WTC11 (cell line): ENCODE measurements around the gene ZDHHC14. TPM values are rescaled to one million over a fixed set of nuclear protein-coding genes. Genes with fewer than 3 reads are reported as not detected.

ENCODE experiments used
- ATAC-seq: fragments of 200-7000 bp; cut with Tn5 transposase; 2 replicates; pipeline ENCODE4 v1.10.0; 2021; ENCODE audit warnings: mild to moderate bottlenecking, moderate library complexity
- CTCF ChIA-PET: fragments of 300-600 bp; sonication (Branson Sonifier 250); formaldehyde crosslinking; loops from one replicate; lab custom pipeline; 2021; ENCODE audit warnings: antibody characterized with exemption; lab: Charles Lee
- POLR2A ChIA-PET: fragments of 350-600 bp; sonication (Branson Sonifier 250); formaldehyde crosslinking; loops from one replicate; lab custom pipeline; 2021; ENCODE audit warnings: antibody characterized with exemption; lab: Charles Lee
- DNase-seq: peaks from one replicate; pipeline ENCODE4 v3.0.0; 2021; ENCODE audit warnings: low spot score
- H3K27ac Mint-ChIP-seq: 2 replicates; pipeline ENCODE4 v1.8.0; 2021; ENCODE audit warnings: mixed read lengths
- H3K27me3 Mint-ChIP-seq: 2 replicates; pipeline ENCODE4 v1.8.0; 2021; ENCODE audit warnings: low read depth, mild to moderate bottlenecking, moderate library complexity, mixed read lengths
- H3K36me3 Mint-ChIP-seq: 2 replicates; pipeline ENCODE4 v1.8.0; 2021; ENCODE audit warnings: mixed read lengths
- H3K4me1 Mint-ChIP-seq: 2 replicates; pipeline ENCODE4 v1.8.0; 2022; ENCODE audit warnings: mixed read lengths
- H3K4me3 Mint-ChIP-seq: 2 replicates; pipeline ENCODE4 v1.8.0; 2021; ENCODE audit warnings: mild to moderate bottlenecking, moderate library complexity, mixed read lengths
- H3K9me3 Mint-ChIP-seq: 2 replicates; pipeline ENCODE4 v1.8.0; 2021; ENCODE audit warnings: mixed read lengths
- CREM ChIP-seq: sonication (generic); formaldehyde crosslinking; IDR thresholded peaks from 2 replicates; pipeline ENCODE4 v1.8.1; 2022; ENCODE audit warnings: mild to moderate bottlenecking, missing genetic modification reagents, moderate library complexity
- GABPB1 ChIP-seq: sonication (generic); formaldehyde crosslinking; IDR thresholded peaks from 2 replicates; pipeline ENCODE4 v1.8.1; 2023; ENCODE audit warnings: mild to moderate bottlenecking, missing genetic modification reagents
- IRF2 ChIP-seq: sonication (generic); formaldehyde crosslinking; IDR thresholded peaks from 2 replicates; pipeline ENCODE4 v1.8.0; 2022; ENCODE audit warnings: low read depth, missing genetic modification reagents, borderline replicate concordance
- MXD4 ChIP-seq: fragments of 250-450 bp; sonication (Bioruptor Pico); IDR thresholded peaks from 2 replicates; pipeline ENCODE4 v1.8.0; 2021; ENCODE audit warnings: mild to moderate bottlenecking, moderate library complexity, borderline replicate concordance
- NFE2L1 ChIP-seq: sonication (generic); formaldehyde crosslinking; IDR thresholded peaks from 2 replicates; pipeline ENCODE4 v1.8.1; 2023; ENCODE audit warnings: missing genetic modification reagents
- NFYB ChIP-seq: sonication (generic); formaldehyde crosslinking; conservative IDR thresholded peaks from 2 replicates; pipeline ENCODE4 v1.8.0; 2022; ENCODE audit warnings: low read depth, missing genetic modification reagents
- NR1H2 ChIP-seq: sonication (generic); formaldehyde crosslinking; IDR thresholded peaks from 2 replicates; pipeline ENCODE4 v1.9.0; 2021; ENCODE audit warnings: mild to moderate bottlenecking, moderate library complexity, missing genetic modification reagents
- NR2C2 ChIP-seq: sonication (generic); formaldehyde crosslinking; IDR thresholded peaks from 2 replicates; pipeline ENCODE4 v1.8.0; 2022; ENCODE audit warnings: mild to moderate bottlenecking, missing genetic modification reagents
- PRRX2 ChIP-seq: fragments of 250-450 bp; sonication (Bioruptor Pico); IDR thresholded peaks from 2 replicates; pipeline ENCODE4 v1.8.0; 2021; ENCODE audit warnings: mild to moderate bottlenecking
- RELA ChIP-seq: sonication (generic); formaldehyde crosslinking; IDR thresholded peaks from 2 replicates; pipeline ENCODE4 v1.8.1; 2022; ENCODE audit warnings: missing genetic modification reagents, mild to moderate bottlenecking, borderline replicate concordance
- RORB ChIP-seq: fragments of 250-450 bp; sonication (Bioruptor Pico); IDR thresholded peaks from 2 replicates; pipeline ENCODE4 v1.9.0; 2021; ENCODE audit warnings: mild to moderate bottlenecking
- SMAD3 ChIP-seq: sonication (generic); formaldehyde crosslinking; IDR thresholded peaks from 2 replicates; pipeline ENCODE4 v1.8.0; 2022; ENCODE audit warnings: missing genetic modification reagents, mild to moderate bottlenecking, borderline replicate concordance
- TEAD1 ChIP-seq: sonication (generic); formaldehyde crosslinking; IDR thresholded peaks from 2 replicates; pipeline ENCODE4 v1.8.0; 2022; ENCODE audit warnings: mild to moderate bottlenecking, missing genetic modification reagents
- ZNF121 ChIP-seq: sonication (generic); formaldehyde crosslinking; IDR thresholded peaks from 2 replicates; pipeline ENCODE4 v1.8.0; 2023; ENCODE audit warnings: missing genetic modification reagents
- ZNF138 ChIP-seq: sonication (generic); formaldehyde crosslinking; conservative IDR thresholded peaks from 2 replicates; pipeline ENCODE4 v1.8.1; 2022; ENCODE audit warnings: mild to moderate bottlenecking, moderate library complexity, missing genetic modification reagents
- ZNF232 ChIP-seq: sonication (generic); formaldehyde crosslinking; IDR thresholded peaks from 2 replicates; pipeline ENCODE4 v1.8.0; 2022; ENCODE audit warnings: mild to moderate bottlenecking, missing genetic modification reagents
- total RNA-seq: library from RNA; stranded (reverse); gene quantifications from 3 replicates; pipeline ENCODE4 v1.2.3, GENCODE V29; 2021
- TF ChIP-seq, protein P1 (sequence below): fragments of 250-450 bp; sonication (Bioruptor Pico); conservative IDR thresholded peaks from 2 replicates; pipeline ENCODE4 v1.9.0; 2021; ENCODE audit warnings: mild to moderate bottlenecking
- TF ChIP-seq, protein P2 (sequence below): sonication (generic); formaldehyde crosslinking; IDR thresholded peaks from 2 replicates; pipeline ENCODE4 v1.8.0; 2022; ENCODE audit warnings: mild to moderate bottlenecking, missing genetic modification reagents
- TF ChIP-seq, protein P3 (sequence below): fragments of 250-450 bp; sonication (Bioruptor Pico); IDR thresholded peaks from 2 replicates; pipeline ENCODE4 v1.9.0; 2021; ENCODE audit warnings: mild to moderate bottlenecking
- TF ChIP-seq, protein P4 (sequence below): sonication (generic); formaldehyde crosslinking; IDR thresholded peaks from 2 replicates; pipeline ENCODE4 v1.8.1; 2023; ENCODE audit warnings: mild to moderate bottlenecking, missing genetic modification reagents
- TF ChIP-seq, protein P5 (sequence below): sonication (generic); formaldehyde crosslinking; IDR thresholded peaks from 2 replicates; pipeline ENCODE4 v1.8.0; 2023; ENCODE audit warnings: mild to moderate bottlenecking, missing genetic modification reagents

Gene ZDHHC14
- total RNA-seq, 1 experiment from 2014 or later: 6.6 TPM

DNA sequence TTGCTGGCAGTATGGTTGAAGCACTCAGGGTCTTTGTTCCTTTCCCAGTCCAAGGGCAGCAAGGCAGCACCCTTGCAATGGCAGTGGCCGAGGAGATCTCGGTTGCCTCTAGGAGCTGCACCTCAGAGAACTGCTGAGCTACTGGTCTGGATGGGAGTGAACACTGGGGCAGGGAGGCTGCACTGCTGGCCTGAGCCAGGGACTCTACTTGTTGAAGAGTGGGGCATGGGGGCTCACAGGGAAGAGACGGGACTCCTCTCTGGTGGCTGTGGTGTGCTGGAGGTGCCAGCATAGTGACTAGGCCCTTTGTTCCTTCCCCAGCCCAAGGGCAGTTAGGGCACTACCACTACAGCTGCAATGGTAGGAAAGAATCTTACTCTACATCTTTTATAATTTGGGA is 203.0 kb downstream of the ZDHHC14 start:
- no peaks in the 10 kb centered on the region for H3K27me3 Mint-ChIP-seq
- H3K9me3 Mint-ChIP-seq: peaks cover 29% of the 10 kb centered on the region
- POLR2A ChIA-PET: no interaction called here
- H3K36me3 Mint-ChIP-seq: peaks cover 21% of the 10 kb centered on the region
- no peak for ATAC-seq
- TF ChIP-seq RELA (CRISPR knock-in tag) (no peak), ZNF232 (CRISPR knock-in tag) (no peak), GABPB1 (CRISPR knock-in tag) (no peak), NFE2L1 (no peak), NR1H2 (CRISPR knock-in tag) (no peak), IRF2 (CRISPR knock-in tag) (no peak), NFYB (CRISPR knock-in tag) (no peak), ZNF121 (CRISPR knock-in tag) (no peak), SMAD3 (CRISPR knock-in tag) (no peak), RORB (CRISPR knock-in tag) (no peak), ZNF138 (CRISPR knock-in tag) (no peak), MXD4 (CRISPR knock-in tag) (no peak)
- TF ChIP-seq, protein P1, sequence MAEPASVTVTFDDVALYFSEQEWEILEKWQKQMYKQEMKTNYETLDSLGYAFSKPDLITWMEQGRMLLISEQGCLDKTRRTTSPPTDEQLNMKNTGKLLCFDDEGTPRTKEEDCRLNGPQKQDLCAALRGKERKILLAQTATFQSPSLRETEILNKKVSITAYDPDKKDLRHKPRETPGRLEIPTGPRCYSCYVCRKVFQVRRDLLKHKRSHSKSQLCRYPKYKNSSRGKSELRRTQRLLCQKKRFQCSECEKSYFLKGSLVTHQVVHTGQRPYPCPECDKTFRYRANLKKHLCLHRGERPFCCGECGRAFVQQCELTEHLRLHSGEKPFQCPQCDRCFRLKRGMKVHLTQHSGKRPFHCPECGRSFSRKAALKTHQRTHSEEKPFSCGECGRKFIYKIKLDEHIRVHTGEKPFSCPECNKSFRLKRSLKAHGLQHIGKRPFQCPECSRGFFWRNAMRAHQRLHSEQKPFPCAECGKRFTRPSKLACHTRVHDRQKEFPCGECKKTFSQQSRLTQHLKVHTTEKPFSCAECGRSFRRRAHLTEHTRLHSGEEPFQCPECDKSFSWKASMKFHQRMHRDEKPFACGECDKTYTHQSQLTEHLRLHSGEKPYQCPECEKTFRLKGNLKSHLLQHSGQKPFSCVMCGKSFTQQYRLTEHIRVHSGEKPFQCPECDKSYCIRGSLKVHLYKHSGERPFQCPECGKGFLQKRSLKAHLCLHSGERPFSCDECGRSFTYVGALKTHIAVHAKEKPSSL (CRISPR knock-in tag): no peak
- TF ChIP-seq, protein P2, sequence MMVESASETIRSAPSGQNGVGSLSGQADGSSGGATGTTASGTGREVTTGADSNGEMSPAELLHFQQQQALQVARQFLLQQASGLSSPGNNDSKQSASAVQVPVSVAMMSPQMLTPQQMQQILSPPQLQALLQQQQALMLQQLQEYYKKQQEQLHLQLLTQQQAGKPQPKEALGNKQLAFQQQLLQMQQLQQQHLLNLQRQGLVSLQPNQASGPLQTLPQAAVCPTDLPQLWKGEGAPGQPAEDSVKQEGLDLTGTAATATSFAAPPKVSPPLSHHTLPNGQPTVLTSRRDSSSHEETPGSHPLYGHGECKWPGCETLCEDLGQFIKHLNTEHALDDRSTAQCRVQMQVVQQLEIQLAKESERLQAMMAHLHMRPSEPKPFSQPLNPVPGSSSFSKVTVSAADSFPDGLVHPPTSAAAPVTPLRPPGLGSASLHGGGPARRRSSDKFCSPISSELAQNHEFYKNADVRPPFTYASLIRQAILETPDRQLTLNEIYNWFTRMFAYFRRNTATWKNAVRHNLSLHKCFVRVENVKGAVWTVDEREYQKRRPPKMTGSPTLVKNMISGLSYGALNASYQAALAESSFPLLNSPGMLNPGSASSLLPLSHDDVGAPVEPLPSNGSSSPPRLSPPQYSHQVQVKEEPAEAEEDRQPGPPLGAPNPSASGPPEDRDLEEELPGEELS (CRISPR knock-in tag): no peak
- TF ChIP-seq, protein P3, sequence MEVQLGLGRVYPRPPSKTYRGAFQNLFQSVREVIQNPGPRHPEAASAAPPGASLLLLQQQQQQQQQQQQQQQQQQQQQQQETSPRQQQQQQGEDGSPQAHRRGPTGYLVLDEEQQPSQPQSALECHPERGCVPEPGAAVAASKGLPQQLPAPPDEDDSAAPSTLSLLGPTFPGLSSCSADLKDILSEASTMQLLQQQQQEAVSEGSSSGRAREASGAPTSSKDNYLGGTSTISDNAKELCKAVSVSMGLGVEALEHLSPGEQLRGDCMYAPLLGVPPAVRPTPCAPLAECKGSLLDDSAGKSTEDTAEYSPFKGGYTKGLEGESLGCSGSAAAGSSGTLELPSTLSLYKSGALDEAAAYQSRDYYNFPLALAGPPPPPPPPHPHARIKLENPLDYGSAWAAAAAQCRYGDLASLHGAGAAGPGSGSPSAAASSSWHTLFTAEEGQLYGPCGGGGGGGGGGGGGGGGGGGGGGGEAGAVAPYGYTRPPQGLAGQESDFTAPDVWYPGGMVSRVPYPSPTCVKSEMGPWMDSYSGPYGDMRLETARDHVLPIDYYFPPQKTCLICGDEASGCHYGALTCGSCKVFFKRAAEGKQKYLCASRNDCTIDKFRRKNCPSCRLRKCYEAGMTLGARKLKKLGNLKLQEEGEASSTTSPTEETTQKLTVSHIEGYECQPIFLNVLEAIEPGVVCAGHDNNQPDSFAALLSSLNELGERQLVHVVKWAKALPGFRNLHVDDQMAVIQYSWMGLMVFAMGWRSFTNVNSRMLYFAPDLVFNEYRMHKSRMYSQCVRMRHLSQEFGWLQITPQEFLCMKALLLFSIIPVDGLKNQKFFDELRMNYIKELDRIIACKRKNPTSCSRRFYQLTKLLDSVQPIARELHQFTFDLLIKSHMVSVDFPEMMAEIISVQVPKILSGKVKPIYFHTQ (CRISPR knock-in tag): no peak
- TF ChIP-seq, protein P4, sequence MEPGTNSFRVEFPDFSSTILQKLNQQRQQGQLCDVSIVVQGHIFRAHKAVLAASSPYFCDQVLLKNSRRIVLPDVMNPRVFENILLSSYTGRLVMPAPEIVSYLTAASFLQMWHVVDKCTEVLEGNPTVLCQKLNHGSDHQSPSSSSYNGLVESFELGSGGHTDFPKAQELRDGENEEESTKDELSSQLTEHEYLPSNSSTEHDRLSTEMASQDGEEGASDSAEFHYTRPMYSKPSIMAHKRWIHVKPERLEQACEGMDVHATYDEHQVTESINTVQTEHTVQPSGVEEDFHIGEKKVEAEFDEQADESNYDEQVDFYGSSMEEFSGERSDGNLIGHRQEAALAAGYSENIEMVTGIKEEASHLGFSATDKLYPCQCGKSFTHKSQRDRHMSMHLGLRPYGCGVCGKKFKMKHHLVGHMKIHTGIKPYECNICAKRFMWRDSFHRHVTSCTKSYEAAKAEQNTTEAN (CRISPR knock-in tag): no peak
- H3K4me1 Mint-ChIP-seq: 0 out of 2 replicates have a peak, but pooled peaks cover 3% of the 10 kb centered on the region
- no peak overlapping the region for H3K4me3 Mint-ChIP-seq
- H3K27ac Mint-ChIP-seq: no peak overlapping the region
- DNase-seq: no peak
- CTCF ChIA-PET: no interaction called here

DNA sequence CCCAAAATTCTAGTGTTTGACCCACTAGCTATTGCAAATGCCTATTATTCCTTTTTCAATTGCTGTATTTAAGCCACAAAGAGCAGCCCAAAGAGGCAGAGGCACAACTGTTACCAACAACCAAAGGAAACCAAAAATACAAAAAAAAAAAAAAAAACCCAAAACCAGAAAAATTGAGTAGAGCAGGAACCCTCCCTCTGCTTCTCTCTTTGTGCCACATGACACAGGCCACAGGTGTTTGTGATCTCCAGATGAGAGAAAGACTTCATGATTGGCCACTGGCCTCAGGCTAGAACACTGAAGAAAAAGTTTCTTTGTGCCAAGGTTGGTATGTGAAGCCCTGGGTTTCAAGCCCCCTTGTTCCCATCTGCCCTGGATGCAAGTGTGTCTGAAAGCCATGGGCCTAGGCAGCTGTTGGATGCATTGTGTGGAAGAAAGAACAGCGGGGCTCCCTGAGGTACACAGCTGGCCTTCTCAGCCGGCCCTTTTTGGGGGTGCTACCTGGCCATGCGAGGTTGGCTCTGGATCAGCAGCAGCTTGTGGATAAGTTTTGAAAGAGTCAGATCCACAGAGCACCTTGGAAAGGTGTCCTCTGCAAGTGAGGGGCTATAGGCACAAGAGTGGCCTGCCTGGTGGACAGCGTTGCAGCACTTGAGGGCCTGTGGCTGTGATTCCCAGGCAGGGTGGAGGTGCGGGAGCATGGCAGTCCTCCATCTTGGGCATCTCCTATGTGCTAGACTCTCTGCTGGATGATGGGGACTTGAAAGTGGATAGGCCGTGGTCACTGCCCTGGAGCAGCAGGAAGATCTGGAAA is 204.5 kb downstream of the ZDHHC14 start:
- 0 out of 2 replicates have a peak, but pooled peaks cover 3% of the 10 kb centered on the region for H3K4me1 Mint-ChIP-seq
- DNase-seq: no peak
- peaks cover 35% of the 10 kb centered on the region for H3K36me3 Mint-ChIP-seq
- H3K9me3 Mint-ChIP-seq: peaks cover 43% of the 10 kb centered on the region
- CTCF ChIA-PET: interaction anchor here (0.7 kb wide), 1 partner anchor 171 kb away, joined by 3 read pairs; no protein-coding TSS in a partner anchor
- POLR2A ChIA-PET: no interaction called here
- TF ChIP-seq CREM (no peak), NR2C2 (CRISPR knock-in tag) (no peak), TEAD1 (CRISPR knock-in tag) (no peak), PRRX2 (CRISPR knock-in tag) (no peak)
- TF ChIP-seq, protein P5, sequence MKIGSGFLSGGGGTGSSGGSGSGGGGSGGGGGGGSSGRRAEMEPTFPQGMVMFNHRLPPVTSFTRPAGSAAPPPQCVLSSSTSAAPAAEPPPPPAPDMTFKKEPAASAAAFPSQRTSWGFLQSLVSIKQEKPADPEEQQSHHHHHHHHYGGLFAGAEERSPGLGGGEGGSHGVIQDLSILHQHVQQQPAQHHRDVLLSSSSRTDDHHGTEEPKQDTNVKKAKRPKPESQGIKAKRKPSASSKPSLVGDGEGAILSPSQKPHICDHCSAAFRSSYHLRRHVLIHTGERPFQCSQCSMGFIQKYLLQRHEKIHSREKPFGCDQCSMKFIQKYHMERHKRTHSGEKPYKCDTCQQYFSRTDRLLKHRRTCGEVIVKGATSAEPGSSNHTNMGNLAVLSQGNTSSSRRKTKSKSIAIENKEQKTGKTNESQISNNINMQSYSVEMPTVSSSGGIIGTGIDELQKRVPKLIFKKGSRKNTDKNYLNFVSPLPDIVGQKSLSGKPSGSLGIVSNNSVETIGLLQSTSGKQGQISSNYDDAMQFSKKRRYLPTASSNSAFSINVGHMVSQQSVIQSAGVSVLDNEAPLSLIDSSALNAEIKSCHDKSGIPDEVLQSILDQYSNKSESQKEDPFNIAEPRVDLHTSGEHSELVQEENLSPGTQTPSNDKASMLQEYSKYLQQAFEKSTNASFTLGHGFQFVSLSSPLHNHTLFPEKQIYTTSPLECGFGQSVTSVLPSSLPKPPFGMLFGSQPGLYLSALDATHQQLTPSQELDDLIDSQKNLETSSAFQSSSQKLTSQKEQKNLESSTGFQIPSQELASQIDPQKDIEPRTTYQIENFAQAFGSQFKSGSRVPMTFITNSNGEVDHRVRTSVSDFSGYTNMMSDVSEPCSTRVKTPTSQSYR (CRISPR knock-in tag): no peak
- TF ChIP-seq, all 79 proteins: peak for 0
- Mint-ChIP-seq H3K27ac (no peak overlapping the region), H3K27me3 (no peaks in the 10 kb centered on the region), H3K4me3 (no peak overlapping the region)
- ATAC-seq: no peak
